Endometrial microvascular endothelial cells (primary cell): ENCODE measurements around the gene TRIM67. TPM values are rescaled to one million over a fixed set of nuclear protein-coding genes. Genes with fewer than 3 reads are reported as not detected.
"Not testable (repeated sequence)": the region's sequence is repeated elsewhere in the genome, so short reads cannot be mapped to it uniquely, and the experiment has no call there.

ENCODE experiments used
- in situ Hi-C: cut with HindIII; loops from 2 replicates; pipeline ENCODE4 v1.10.0; 2017; ENCODE audit warnings: low sequenced_read_pairs, low pct_unique_long_range_greater_than_20kb; ENCODE audit errors: inconsistent ontology term
- total RNA-seq: library from RNA; depleted of rRNA; stranded (reverse); fragments of >200 nt; gene quantifications from one replicate; pipeline ENCODE4 v1.2.3, GENCODE V29; 2015; ENCODE audit errors: inconsistent ontology term

Gene TRIM67
- total RNA-seq, 1 donor from 2014 or later = not detected

GRCh38 chr1:231199868-231200267, 38.0 kb downstream of the TRIM67 start:
- in situ Hi-C loops = no loop called here

- in situ Hi-C loops = no loop called here
Measured at GRCh38 chr1:231200388-231201031, 38.7 kb downstream of the TRIM67 start.

GRCh38 chr1:231201375-231201978, 39.6 kb downstream of the TRIM67 start:
- in situ Hi-C loops = no loop called here

- in situ Hi-C loops = no loop called here
Measured at GRCh38 chr1:231201979-231202633, 40.2 kb downstream of the TRIM67 start.

DNA sequence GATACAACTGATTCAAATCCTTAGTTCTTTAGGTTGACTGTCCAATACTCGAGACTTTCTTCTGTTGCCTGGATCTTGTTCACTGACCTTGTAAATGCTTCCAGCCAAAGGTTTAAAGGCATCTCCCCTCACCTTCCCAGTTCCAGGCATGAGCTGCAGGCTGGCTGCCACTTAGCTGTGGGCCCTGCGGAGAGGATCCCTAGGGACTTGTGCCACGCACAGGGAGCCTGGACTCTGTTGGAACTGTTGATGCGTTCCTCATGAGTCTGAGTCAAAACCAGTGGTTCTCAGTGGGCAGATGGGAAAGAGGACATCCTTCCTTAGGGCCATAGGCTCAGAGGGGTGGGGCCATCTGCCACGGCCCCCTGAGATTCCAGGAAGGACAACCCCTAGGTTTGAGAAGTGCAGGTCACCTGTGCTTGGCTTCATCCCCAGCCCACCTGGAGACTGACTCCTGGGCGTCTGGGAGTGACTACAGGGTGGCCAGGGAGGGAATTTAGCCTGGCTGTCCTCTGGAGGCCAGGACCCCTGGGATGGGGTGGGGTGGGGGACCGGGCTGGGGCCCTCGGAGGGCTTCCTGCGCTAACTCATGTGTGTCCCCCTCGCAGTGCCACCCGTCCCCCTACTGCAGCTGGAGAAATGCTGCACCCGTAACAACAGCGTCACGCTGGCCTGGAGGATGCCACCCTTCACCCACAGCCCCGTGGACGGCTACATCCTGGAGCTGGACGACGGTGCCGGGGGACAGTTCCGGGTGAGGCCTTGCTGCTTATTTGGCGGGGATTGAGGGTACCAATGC, 41.6 kb downstream of the TRIM67 start:
- in situ Hi-C loops = no loop called here

DNA sequence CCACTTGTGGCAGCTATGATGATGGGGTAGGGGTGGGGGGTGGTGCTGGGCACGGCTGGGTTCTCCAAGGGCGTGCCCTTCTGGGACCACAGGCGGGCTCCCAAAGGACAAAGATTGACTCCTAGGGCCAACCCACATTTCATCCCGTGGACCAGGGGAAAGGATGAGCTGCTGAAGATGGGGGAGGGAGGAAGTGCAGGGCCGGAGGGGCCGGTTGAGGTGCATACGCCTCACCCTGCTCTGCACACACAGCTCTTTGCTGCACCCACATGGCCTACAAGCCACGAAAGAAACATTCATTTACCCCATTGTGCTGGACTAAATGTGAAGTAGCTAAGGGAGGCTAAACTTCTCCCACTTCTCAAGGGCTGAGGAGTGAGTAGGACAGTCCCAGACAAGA, 45.0 kb downstream of the TRIM67 start:
- in situ Hi-C loops = no loop called here

DNA sequence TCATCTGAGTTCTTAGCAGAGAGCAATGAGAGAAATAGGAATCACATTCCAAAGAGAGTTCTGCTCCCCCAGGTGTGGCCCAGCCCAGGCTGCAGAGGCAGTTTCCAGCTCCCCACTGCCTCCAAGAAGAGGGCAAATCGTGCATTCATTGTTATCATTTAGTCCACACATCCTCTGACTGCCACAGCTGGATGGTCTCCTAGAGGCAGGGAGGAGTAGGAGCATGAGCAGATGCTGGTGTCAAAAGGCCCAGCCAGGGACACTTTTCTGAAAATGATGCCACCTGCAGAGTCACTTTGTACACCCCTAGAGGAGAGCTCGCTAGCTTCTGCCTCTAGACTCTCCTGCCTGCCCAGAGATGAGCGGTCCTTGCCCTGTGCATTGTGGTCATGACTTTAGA, 45.6 kb downstream of the TRIM67 start:
- in situ Hi-C loops = no loop called here

DNA sequence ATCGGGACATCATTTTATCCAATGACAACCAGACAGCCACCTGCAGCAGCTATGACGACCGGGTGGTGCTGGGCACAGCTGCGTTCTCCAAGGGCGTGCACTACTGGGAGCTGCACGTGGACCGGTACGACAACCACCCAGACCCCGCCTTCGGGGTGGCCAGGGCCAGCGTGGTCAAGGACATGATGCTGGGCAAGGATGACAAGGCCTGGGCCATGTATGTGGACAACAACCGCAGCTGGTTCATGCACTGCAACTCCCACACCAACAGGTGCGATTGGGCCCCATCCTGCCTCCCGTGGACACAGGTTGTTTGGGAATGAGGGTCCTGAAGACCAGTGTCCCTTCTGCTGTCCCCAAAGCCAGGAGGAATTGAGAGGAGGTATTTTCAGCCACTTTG, 47.1 kb downstream of the TRIM67 start:
- in situ Hi-C loops = no loop called here

GRCh38 chr1:231209531-231209930, 47.7 kb downstream of the TRIM67 start:
- in situ Hi-C loops = no loop called here

DNA sequence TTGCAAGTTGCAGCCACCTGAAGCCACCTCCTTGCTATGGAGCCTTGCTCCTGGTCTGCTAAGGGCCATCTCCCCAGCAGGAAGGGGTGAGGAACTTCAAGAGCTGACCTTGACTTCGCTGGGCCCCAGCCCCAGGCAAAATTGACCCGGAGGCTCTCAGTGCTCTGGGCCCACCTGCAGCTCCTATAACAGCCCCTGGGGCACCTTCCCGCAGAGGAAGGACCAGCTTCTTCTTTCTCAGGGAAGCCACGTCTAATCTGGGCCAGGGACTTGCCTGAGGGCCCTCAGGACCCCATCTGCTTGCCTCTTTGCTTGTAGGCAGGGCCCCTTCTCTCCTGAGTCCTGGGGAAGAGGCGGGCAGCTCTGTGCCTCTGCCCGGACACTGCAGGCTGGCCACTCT, 48.3 kb downstream of the TRIM67 start:
- in situ Hi-C loops = no loop called here

DNA sequence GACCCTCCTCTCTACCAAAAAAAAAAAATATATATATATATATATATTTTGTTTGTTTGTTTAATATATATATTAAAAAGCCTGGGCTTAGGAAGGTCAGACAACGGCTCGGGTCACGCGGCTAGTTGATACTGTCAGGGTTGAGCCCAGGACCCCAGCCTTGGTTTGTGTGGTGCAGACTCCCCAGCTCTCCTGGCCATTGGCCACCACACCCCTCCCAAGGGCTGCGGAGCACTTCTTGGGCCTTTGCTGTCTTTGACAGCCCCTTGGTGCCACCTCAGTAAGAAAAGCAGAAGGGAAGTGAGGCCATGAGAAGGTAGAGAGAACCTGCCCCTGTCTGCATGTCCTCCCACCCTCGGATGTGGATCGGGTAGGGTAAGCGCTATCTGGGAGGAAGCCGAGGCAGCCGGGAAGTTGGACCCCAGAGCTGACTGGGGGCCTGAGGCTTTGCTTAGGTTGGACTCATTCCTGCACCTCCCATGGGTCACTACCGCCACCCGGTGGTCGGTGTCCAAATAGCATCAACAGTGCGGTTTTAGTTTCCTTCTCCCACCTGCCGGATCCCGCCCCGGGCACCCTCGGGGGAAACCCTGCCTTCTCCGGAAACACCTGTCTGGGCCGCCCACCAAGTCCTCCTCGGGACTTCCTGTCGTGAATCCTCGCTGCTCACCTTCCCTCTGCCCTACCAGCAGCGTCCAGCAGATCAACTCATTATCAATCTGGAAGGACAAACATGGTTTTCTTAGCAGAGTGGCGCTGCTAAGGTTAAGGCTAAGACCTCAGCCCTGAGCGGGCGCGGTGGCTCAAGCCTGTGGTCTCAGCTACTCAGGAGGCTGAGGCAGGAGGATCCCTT, 49.4 kb downstream of the TRIM67 start:
- in situ Hi-C loops = no loop called here

DNA sequence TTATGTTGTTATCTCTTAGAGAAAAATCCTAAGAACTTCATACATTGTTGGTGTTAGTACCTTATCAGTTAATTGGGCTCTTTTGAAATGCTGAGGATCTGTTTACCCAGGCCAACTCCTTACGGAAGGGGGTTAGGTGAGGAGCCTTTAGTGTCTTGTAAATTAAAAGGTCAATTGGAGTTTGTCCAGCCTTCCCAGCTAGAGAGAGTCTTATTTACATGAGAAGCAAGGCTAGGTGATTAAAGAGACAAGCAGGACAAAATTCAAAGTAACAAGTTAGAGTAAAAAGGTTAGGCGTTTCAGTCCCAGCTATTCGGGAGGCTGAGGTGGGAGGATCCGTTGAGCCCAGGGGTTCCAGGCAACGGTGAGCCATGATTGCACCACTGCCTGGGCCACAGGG, 50.4 kb downstream of the TRIM67 start:
- in situ Hi-C loops = not testable (repeated sequence)

GRCh38 chr1:231213831-231214573, 52.1 kb downstream of the TRIM67 start:
- in situ Hi-C loops = no loop called here

- in situ Hi-C loops = no loop called here
Measured at GRCh38 chr1:231214918-231215680, 53.2 kb downstream of the TRIM67 start.

- in situ Hi-C loops = no loop called here
Measured at GRCh38 chr1:231215681-231216385, 54.0 kb downstream of the TRIM67 start.

DNA sequence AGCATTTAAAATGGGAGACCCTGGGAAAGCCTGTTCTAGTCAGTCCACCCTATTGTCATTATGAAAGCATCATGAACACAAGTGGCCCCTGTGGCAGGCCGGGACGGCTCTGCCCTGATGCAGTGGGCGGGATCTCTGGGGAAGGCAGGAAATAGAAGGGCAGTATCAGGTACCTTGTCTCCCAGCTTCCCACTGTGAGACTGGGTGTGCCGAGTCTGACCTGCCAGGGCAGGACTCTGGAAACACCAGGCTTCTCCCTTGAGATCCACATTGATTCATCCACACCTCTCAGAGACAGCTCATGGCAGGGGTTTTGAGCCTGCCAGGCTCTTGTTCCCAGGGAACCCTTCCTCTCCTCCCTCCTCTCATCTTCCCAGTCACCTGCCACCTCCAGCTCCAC, 54.6 kb downstream of the TRIM67 start:
- in situ Hi-C loops = no loop called here

DNA sequence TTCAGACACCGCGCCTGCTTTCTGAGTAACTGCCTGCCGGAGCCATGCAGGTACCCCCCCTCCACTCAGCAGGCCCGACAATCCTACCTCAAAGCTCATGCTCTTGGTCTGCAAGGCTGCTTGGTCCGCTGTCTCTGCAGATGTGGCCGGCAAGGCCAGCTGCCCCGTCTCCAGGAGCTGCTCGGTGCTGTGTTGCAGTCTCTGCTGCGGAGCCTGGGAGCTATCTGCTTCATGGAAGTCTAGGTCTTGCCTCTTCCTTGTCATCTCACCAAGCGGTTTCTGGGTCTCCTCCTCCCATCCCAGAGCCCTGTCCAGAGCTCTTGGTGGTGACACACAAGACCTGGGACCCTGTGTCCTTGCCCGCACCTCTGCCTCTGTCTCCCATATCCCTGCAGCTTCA, 55.2 kb downstream of the TRIM67 start:
- in situ Hi-C loops = no loop called here
